GM23338 (cell line): ENCODE measurements around the gene ST7L. TPM values are rescaled to one million over a fixed set of nuclear protein-coding genes. Genes with fewer than 3 reads are reported as not detected.

Experiments
- ATAC-seq: fragments of 200-7000 bp; cut with Tn5 transposase; 3 replicates; pipeline ENCODE4 v1.9.1; 2020
- DNase-seq: peaks from one replicate; pipeline ENCODE4 v3.0.0-alpha.2; 2015; ENCODE audit warnings: low spot score
- H2AFZ ChIP-seq: fragments of 200-600 bp; sonication (generic); 2 replicates; pipeline ENCODE4 v1.8.0; 2016; ENCODE audit warnings: antibody characterized with exemption, mild to moderate bottlenecking, moderate library complexity
- H3F3A ChIP-seq: fragments of 200-600 bp; sonication (generic); replicated peaks from 2 replicates; pipeline ENCODE4 v1.8.0; 2017; ENCODE audit warnings: antibody characterized with exemption, mixed run types, low read depth
- H3K27ac ChIP-seq: fragments of 200-600 bp; sonication (generic); 2 replicates; pipeline ENCODE4 v1.6.1; 2016; ENCODE audit warnings: low read depth
- H3K27me3 ChIP-seq: fragments of 200-600 bp; sonication (generic); 2 replicates; pipeline ENCODE4 v1.8.0; 2016; ENCODE audit warnings: mild to moderate bottlenecking, mixed run types, moderate library complexity; ENCODE audit not compliant: insufficient read depth
- H3K36me3 ChIP-seq: fragments of 200-600 bp; sonication (generic); 2 replicates; pipeline ENCODE4 v1.8.0; 2016; ENCODE audit warnings: mild to moderate bottlenecking; ENCODE audit not compliant: insufficient read depth
- H3K4me1 ChIP-seq: fragments of 200-600 bp; sonication (generic); 2 replicates; pipeline ENCODE4 v1.8.0; 2016; ENCODE audit warnings: mild to moderate bottlenecking, moderate library complexity; ENCODE audit not compliant: insufficient read depth
- H3K4me2 ChIP-seq: fragments of 200-600 bp; sonication (generic); 2 replicates; pipeline ENCODE4 v1.7.1; 2017; ENCODE audit warnings: mixed run types
- H3K4me3 ChIP-seq: fragments of 200-600 bp; sonication (generic); 2 replicates; pipeline ENCODE4 v1.6.1; 2016; ENCODE audit warnings: mixed run types
- H3K79me2 ChIP-seq: fragments of 200-600 bp; sonication (generic); replicated peaks from 2 replicates; pipeline ENCODE4 v1.8.0; 2017; ENCODE audit warnings: mild to moderate bottlenecking; ENCODE audit not compliant: insufficient read depth
- H3K9me2 ChIP-seq: fragments of 200-600 bp; sonication (generic); 2 replicates; pipeline ENCODE4 v1.8.0; 2017; ENCODE audit not compliant: insufficient read depth
- H4K20me1 ChIP-seq: fragments of 200-600 bp; sonication (generic); replicated peaks from 2 replicates; pipeline ENCODE4 v1.8.0; 2017; ENCODE audit warnings: mild to moderate bottlenecking; ENCODE audit not compliant: insufficient read depth
- H3K27ac Mint-ChIP-seq: 2 replicates; pipeline ENCODE4 v1.8.0; 2020; ENCODE audit warnings: inconsistent platforms, mild to moderate bottlenecking, moderate library complexity, mixed read lengths
- H3K27me3 Mint-ChIP-seq: 3 replicates; pipeline ENCODE4 v1.8.0; 2022; ENCODE audit warnings: low read depth, mild to moderate bottlenecking, moderate library complexity, mixed read lengths, inconsistent platforms; ENCODE audit not compliant: insufficient read depth, poor library complexity
- H3K36me3 Mint-ChIP-seq: 3 replicates; pipeline ENCODE4 v1.8.0; 2021; ENCODE audit warnings: low read depth, mild to moderate bottlenecking, inconsistent platforms, moderate library complexity, mixed read lengths
- H3K4me1 Mint-ChIP-seq: 3 replicates; pipeline ENCODE4 v1.8.0; 2020; ENCODE audit warnings: mild to moderate bottlenecking, inconsistent platforms, mixed read lengths
- H3K4me3 Mint-ChIP-seq: 3 replicates; pipeline ENCODE4 v1.8.0; 2021; ENCODE audit warnings: moderate library complexity, mild to moderate bottlenecking, inconsistent platforms, mixed read lengths
- H3K9me3 Mint-ChIP-seq: 3 replicates; pipeline ENCODE4 v1.8.0; 2020; ENCODE audit warnings: moderate library complexity, mild to moderate bottlenecking, inconsistent platforms, mixed read lengths
- CREB1 ChIP-seq: fragments of 250-450 bp; sonication (Bioruptor Pico); IDR thresholded peaks from 2 replicates; pipeline ENCODE4 v1.5.0; 2020; ENCODE audit warnings: low read depth, mild to moderate bottlenecking, moderate library complexity
- ETS1 ChIP-seq: IDR thresholded peaks from 2 replicates; pipeline ENCODE4 v1.6.1; 2016; ENCODE audit warnings: antibody characterized with exemption
- JUNB ChIP-seq: IDR thresholded peaks from one replicate; pipeline ENCODE4 v1.6.1; 2016; ENCODE audit warnings: antibody characterized with exemption; ENCODE audit not compliant: unreplicated experiment
- POLR2AphosphoS5 ChIP-seq: IDR thresholded peaks from 2 replicates; pipeline ENCODE4 v1.6.1; 2016; ENCODE audit warnings: antibody characterized with exemption, low read depth
- STAT1 ChIP-seq: IDR thresholded peaks from one replicate; pipeline ENCODE4 v1.6.1; 2016; ENCODE audit warnings: antibody characterized with exemption; ENCODE audit not compliant: unreplicated experiment
- polyA plus RNA-seq: library from polyadenylated mRNA; unstranded; fragments of >200 nt; fragmentation: Nextera tagmentation; extraction: Ambion mirVana; gene quantifications from 2 replicates; pipeline ENCODE4 v1.2.1, GENCODE V29; 2016
- total RNA-seq: library from RNA; depleted of rRNA; stranded (reverse); fragments of >200 nt; shearing (Covaris generic); gene quantifications from 2 replicates; pipeline ENCODE4 v1.2.3, GENCODE V29; 2014
- TF ChIP-seq, protein P1 (sequence below): fragments of 250-450 bp; sonication (Bioruptor Pico); IDR thresholded peaks from 2 replicates; pipeline ENCODE4 v1.5.0; 2020; ENCODE audit warnings: mild to moderate bottlenecking, moderate library complexity

ST7L gene
- total and polyA plus RNA-seq, 2 experiments from 2014 or later = 18.2 to 21.0 TPM

DNA sequence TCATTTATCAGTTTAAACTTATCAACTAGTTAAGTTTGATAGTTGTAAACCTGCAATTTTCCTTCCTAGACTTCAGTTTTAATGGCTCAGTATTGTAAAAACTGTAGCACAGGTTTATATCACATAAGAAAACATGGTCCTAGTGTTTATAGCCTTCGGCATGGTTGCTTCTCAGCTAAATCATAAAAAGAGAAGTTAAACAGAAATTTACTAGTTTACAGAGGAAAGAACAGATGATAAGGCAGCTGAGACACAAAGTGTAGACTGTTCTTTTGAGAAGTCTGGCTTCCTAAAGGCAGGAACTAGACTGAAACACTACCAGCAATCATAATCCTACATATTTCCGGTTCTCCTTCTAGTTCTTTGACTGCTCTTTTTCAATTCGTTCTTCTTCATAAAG, 70.4 kb downstream of the ST7L start:
- Histone ChIP-seq H3K27me3 (no peaks in the 10 kb centered on the region), H3K4me1 (no peaks in the 10 kb centered on the region), H3K36me3 (no peaks in the 10 kb centered on the region; the same call in 1 of the 2 replicates), H4K20me1 (no peaks in the 10 kb centered on the region), H3K4me3 (no peak overlapping the region), H2AFZ (no peak overlapping the region), H3K9me2 (no peaks in the 10 kb centered on the region), H3F3A (no peaks in the 10 kb centered on the region), H3K4me2 (no peak overlapping the region), H3K27ac (no peak overlapping the region), H3K79me2 (no peaks in the 10 kb centered on the region)
- H3K36me3 Mint-ChIP-seq = no peaks in the 10 kb centered on the region
- H3K9me3 Mint-ChIP-seq = no peaks in the 10 kb centered on the region
- no peak for DNase-seq
- no peak for ATAC-seq
- no peak overlapping the region for H3K27ac Mint-ChIP-seq
- H3K27me3 Mint-ChIP-seq = peaks cover 2% of the 10 kb centered on the region
- TF ChIP-seq, protein P1, sequence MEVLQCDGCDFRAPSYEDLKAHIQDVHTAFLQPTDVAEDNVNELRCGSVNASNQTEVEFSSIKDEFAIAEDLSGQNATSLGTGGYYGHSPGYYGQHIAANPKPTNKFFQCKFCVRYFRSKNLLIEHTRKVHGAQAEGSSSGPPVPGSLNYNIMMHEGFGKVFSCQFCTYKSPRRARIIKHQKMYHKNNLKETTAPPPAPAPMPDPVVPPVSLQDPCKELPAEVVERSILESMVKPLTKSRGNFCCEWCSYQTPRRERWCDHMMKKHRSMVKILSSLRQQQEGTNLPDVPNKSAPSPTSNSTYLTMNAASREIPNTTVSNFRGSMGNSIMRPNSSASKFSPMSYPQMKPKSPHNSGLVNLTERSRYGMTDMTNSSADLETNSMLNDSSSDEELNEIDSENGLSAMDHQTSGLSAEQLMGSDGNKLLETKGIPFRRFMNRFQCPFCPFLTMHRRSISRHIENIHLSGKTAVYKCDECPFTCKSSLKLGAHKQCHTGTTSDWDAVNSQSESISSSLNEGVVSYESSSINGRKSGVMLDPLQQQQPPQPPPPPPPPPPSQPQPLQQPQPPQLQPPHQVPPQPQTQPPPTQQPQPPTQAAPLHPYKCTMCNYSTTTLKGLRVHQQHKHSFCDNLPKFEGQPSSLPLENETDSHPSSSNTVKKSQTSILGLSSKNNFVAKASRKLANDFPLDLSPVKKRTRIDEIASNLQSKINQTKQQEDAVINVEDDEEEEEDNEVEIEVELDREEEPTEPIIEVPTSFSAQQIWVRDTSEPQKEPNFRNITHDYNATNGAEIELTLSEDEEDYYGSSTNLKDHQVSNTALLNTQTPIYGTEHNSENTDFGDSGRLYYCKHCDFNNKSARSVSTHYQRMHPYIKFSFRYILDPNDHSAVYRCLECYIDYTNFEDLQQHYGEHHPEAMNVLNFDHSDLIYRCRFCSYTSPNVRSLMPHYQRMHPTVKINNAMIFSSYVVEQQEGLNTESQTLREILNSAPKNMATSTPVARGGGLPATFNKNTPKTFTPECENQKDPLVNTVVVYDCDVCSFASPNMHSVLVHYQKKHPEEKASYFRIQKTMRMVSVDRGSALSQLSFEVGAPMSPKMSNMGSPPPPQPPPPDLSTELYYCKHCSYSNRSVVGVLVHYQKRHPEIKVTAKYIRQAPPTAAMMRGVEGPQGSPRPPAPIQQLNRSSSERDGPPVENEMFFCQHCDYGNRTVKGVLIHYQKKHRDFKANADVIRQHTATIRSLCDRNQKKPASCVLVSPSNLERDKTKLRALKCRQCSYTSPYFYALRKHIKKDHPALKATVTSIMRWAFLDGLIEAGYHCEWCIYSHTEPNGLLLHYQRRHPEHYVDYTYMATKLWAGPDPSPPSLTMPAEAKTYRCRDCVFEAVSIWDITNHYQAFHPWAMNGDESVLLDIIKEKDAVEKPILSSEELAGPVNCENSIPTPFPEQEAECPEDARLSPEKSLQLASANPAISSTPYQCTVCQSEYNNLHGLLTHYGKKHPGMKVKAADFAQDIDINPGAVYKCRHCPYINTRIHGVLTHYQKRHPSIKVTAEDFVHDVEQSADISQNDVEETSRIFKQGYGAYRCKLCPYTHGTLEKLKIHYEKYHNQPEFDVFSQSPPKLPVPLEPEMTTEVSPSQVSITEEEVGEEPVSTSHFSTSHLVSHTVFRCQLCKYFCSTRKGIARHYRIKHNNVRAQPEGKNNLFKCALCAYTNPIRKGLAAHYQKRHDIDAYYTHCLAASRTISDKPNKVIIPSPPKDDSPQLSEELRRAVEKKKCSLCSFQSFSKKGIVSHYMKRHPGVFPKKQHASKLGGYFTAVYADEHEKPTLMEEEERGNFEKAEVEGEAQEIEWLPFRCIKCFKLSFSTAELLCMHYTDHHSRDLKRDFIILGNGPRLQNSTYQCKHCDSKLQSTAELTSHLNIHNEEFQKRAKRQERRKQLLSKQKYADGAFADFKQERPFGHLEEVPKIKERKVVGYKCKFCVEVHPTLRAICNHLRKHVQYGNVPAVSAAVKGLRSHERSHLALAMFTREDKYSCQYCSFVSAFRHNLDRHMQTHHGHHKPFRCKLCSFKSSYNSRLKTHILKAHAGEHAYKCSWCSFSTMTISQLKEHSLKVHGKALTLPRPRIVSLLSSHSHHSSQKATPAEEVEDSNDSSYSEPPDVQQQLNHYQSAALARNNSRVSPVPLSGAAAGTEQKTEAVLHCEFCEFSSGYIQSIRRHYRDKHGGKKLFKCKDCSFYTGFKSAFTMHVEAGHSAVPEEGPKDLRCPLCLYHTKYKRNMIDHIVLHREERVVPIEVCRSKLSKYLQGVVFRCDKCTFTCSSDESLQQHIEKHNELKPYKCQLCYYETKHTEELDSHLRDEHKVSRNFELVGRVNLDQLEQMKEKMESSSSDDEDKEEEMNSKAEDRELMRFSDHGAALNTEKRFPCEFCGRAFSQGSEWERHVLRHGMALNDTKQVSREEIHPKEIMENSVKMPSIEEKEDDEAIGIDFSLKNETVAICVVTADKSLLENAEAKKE = no peak
- TF ChIP-seq JUNB (no peak), POLR2AphosphoS5 (no peak), STAT1 (no peak), ETS1 (no peak), CREB1 (CRISPR knock-in tag) (no peak)
- no peak overlapping the region for H3K4me3 Mint-ChIP-seq
- H3K4me1 Mint-ChIP-seq = no peaks in the 10 kb centered on the region

DNA sequence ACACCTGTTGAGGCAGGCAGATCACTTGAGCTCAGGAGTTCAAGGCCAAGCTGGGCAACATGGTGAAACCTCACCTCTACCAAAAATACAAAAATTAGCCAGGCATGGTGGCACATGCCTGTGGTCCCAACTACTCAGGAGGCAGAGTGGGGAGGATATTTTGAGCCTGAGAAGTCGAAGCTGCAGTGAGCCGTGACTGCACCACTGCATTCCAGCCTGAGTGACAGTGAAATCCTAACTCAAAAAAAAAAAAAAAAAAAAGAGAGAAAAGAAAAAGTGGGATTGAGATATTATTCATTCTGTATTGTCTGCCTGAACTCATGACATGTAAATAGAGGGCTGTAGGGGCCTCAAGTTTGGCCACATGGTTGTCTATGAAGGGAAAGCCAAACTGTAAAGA, 72.9 kb downstream of the ST7L start:
- Histone ChIP-seq H3K27me3 (no peaks in the 10 kb centered on the region), H3K36me3 (no peaks in the 10 kb centered on the region; the same call in 1 of the 2 replicates), H3K4me3 (no peak overlapping the region), H3K27ac (no peak overlapping the region), H2AFZ (no peak overlapping the region), H4K20me1 (0 out of 2 replicates have a peak, but pooled peaks cover 5% of the 10 kb centered on the region), H3K9me2 (no peaks in the 10 kb centered on the region), H3K4me2 (no peak overlapping the region), H3K79me2 (no peaks in the 10 kb centered on the region), H3K4me1 (no peaks in the 10 kb centered on the region), H3F3A (no peaks in the 10 kb centered on the region)
- Mint-ChIP-seq H3K4me3 (no peak overlapping the region), H3K9me3 (no peaks in the 10 kb centered on the region), H3K4me1 (no peaks in the 10 kb centered on the region), H3K27ac (no peak overlapping the region), H3K36me3 (no peaks in the 10 kb centered on the region), H3K27me3 (no peaks in the 10 kb centered on the region)
- DNase-seq (no peak), ATAC-seq (no peak)
- no peak for TF ChIP-seq STAT1
- TF ChIP-seq, protein P1 = no peak
